Liver (tissue), 9 donors: ENCODE results near the gene CCDC178. TPM values are rescaled to one million over a fixed set of nuclear protein-coding genes. Genes with fewer than 3 reads are reported as not detected.

Experiments used
- DNase-seq: peaks from one replicate; pipeline ENCODE4 v3.0.0-alpha.2; 2017; ENCODE audit warnings: low spot score
- H3K27ac ChIP-seq, 2 donors: one replicate each; pipeline ENCODE4 v1.7.0; 2013; ENCODE audit warnings: inconsistent platforms in 2 of 2, low read length in 2 of 2, control low read depth in 1 of 2, low read depth in 1 of 2, mild to moderate bottlenecking in 1 of 2
- H3K27me3 ChIP-seq, 4 donors: one replicate each; pipeline versions ENCODE4 v1.6.1 to v1.7.0; 2013; ENCODE audit warnings: low read length in 3 of 4, inconsistent platforms in 1 of 4, mild to moderate bottlenecking in 1 of 4, moderate library complexity in 1 of 4; ENCODE audit not compliant: control insufficient read depth in 4 of 4, insufficient read depth in 4 of 4
- H3K36me3 ChIP-seq, 4 donors: one replicate each; pipeline versions ENCODE4 v1.6.1 to v1.7.0; 2013; ENCODE audit warnings: low read length in 3 of 4, mild to moderate bottlenecking in 3 of 4, low read depth in 1 of 4, moderate library complexity in 1 of 4; ENCODE audit not compliant: control insufficient read depth in 4 of 4, insufficient read depth in 3 of 4
- H3K4me1 ChIP-seq, 4 donors: one replicate each; pipeline versions ENCODE4 v1.6.1 to v1.7.0; 2013; ENCODE audit warnings: low read length in 3 of 4, mild to moderate bottlenecking in 3 of 4, moderate library complexity in 1 of 4; ENCODE audit not compliant: control insufficient read depth in 4 of 4, insufficient read depth in 4 of 4
- H3K4me3 ChIP-seq, 3 donors: one replicate each; pipeline versions ENCODE4 v1.6.1 to v1.7.0; 2013; ENCODE audit warnings: low read length in 3 of 3, control low read depth in 1 of 3, low read depth in 1 of 3, mild to moderate bottlenecking in 1 of 3
- H3K9ac ChIP-seq, 2 donors: one replicate each; pipeline ENCODE4 v1.7.0; 2013; ENCODE audit warnings: low read length in 2 of 2, mild to moderate bottlenecking in 2 of 2, moderate library complexity in 2 of 2, control low read depth in 1 of 2, low read depth in 1 of 2
- H3K9me3 ChIP-seq, 4 donors: one replicate each; pipeline versions ENCODE4 v1.6.1 to v1.7.0; 2013; ENCODE audit warnings: low read length in 3 of 4; ENCODE audit not compliant: control insufficient read depth in 4 of 4
- EGR1 ChIP-seq, 2 donors: IDR thresholded peaks; 2 replicates each; pipeline ENCODE4 v1.6.1; 2016 to 2018; ENCODE audit warnings: antibody characterized with exemption in 2 of 2, low read depth in 2 of 2
- FOXA2 ChIP-seq: IDR thresholded peaks from 2 replicates; pipeline ENCODE4 v1.6.1; 2016; ENCODE audit warnings: antibody characterized with exemption
- GABPA ChIP-seq, 2 donors: IDR thresholded peaks in 1 of 2; conservative IDR thresholded peaks in 1 of 2; 2 replicates each; pipeline ENCODE4 v1.6.1; 2016; ENCODE audit warnings: antibody characterized with exemption in 2 of 2, mild to moderate bottlenecking in 1 of 2, moderate library complexity in 1 of 2
- HNF4A ChIP-seq, 2 donors: conservative IDR thresholded peaks; 2 replicates each; pipeline ENCODE4 v1.6.1; 2016; ENCODE audit warnings: antibody characterized with exemption in 2 of 2, mild to moderate bottlenecking in 2 of 2
- HNF4G ChIP-seq: IDR thresholded peaks from 2 replicates; pipeline ENCODE4 v1.6.1; 2016; ENCODE audit warnings: antibody characterized with exemption
- JUND ChIP-seq, 2 donors: IDR thresholded peaks; 2 replicates each; pipeline ENCODE4 v1.6.1; 2016; ENCODE audit warnings: antibody characterized with exemption in 2 of 2
- MAX ChIP-seq: IDR thresholded peaks from 2 replicates; pipeline ENCODE4 v1.6.1; 2016; ENCODE audit warnings: antibody characterized with exemption
- NR2F2 ChIP-seq: IDR thresholded peaks from 2 replicates; pipeline ENCODE4 v1.6.1; 2016; ENCODE audit warnings: antibody characterized with exemption
- TAF1 ChIP-seq: conservative IDR thresholded peaks from 2 replicates; pipeline ENCODE4 v1.6.1; 2016; ENCODE audit warnings: antibody characterized with exemption, mild to moderate bottlenecking
- YY1 ChIP-seq: IDR thresholded peaks from 2 replicates; pipeline ENCODE4 v1.6.1; 2016; ENCODE audit warnings: antibody characterized with exemption, mild to moderate bottlenecking
- WGBS: extraction: QIAGEN DNeasy Blood & Tissue Kit; methylation state at CpG from one replicate; pipeline ENCODE4 v1.1.7; 2013; 5-methylcytosine and 5-hydroxymethylcytosine counted together
- polyA plus RNA-seq, 2 donors: library from polyadenylated mRNA; stranded (reverse) in 1 of 2; unstranded in 1 of 2; fragments of 200-250 nt in 1 of 2; fragments of >200 nt in 1 of 2; fragmentation: Nextera tagmentation in 1 of 2; extraction: Ambion mirVana in 1 of 2; gene quantifications; one replicate each; pipeline versions ENCODE4 v1.2.1 to v1.2.3, GENCODE V29; 2013 to 2015
- total RNA-seq, 2 donors: library from RNA; depleted of rRNA; stranded (reverse); fragments of >200 nt; gene quantifications; one replicate each; pipeline ENCODE4 v1.2.3, GENCODE V29; 2014
- TF ChIP-seq, protein P1 (sequence below): IDR thresholded peaks from 2 replicates; pipeline ENCODE4 v1.6.1; 2016; ENCODE audit warnings: antibody characterized with exemption, mild to moderate bottlenecking
- TF ChIP-seq, protein P2 (sequence below): fragments of 150-350 bp; IDR thresholded peaks from 2 replicates; pipeline ENCODE4 v1.5.1; 2017; ENCODE audit warnings: improper control_type of control experiment, low read depth, low read length; ENCODE audit not compliant: missing input control
- TF ChIP-seq, protein P3 (sequence below): IDR thresholded peaks from 2 replicates; pipeline ENCODE4 v1.6.1; 2016; ENCODE audit warnings: antibody characterized with exemption
- TF ChIP-seq, protein P4 (sequence below): IDR thresholded peaks from 2 replicates; pipeline ENCODE4 v1.6.1; 2016; ENCODE audit warnings: antibody characterized with exemption
- donor health status: healthy.
- donor health status: healthy.
- donor health status: healthy.
- donor health status: healthy.
- donor health status: healthy.

Gene CCDC178
- total and polyA plus RNA-seq, 4 donors: not detected

DNA sequence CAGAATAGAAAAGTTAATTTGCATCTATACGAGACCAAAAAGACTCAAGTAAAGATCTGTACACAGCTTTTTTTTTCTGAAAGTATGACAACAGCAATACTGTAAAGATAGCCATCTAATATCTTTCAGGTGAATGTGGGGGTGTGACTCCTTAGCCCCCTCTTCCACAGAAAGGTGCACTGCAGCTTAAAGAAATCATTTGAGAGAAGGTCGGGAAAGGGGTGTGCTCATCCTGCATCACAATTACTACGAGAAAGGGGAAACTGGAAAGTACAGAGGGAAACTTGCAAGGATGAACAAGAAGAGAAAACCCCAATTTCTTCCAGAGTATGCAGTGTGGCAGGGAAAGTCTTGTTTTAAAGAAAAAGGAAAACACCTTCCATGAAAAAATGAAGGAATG lies 255.6 kb downstream of the CCDC178 start:
- Histone ChIP-seq H3K4me3 (no peak overlapping the region), H3K27me3 (no peaks in the 10 kb centered on the region), H3K36me3 (no peaks in the 10 kb centered on the region), H3K27ac (no peak overlapping the region), H3K9me3 (no peaks in the 10 kb centered on the region), H3K4me1 (no peaks in the 10 kb centered on the region), H3K9ac (no peak overlapping the region)
- DNase-seq: no peak
- 60% methylated on average over 3 of the region's 3 CpGs for WGBS
- TF ChIP-seq EGR1 (IDR thresholded peaks at IDR 0.05; ENCODE audit: low read depth in 2 of 2) (no peak), HNF4G (no peak), TAF1 (no peak), NR2F2 (no peak), MAX (no peak), GABPA (IDR thresholded peaks at IDR 0.05 in 1 of 2, conservative IDR thresholded peaks at IDR 0.05 in 1 of 2) (no peak), JUND (IDR thresholded peaks at IDR 0.05) (no peak), FOXA2 (no peak), YY1 (no peak)
- TF ChIP-seq, protein P1, sequence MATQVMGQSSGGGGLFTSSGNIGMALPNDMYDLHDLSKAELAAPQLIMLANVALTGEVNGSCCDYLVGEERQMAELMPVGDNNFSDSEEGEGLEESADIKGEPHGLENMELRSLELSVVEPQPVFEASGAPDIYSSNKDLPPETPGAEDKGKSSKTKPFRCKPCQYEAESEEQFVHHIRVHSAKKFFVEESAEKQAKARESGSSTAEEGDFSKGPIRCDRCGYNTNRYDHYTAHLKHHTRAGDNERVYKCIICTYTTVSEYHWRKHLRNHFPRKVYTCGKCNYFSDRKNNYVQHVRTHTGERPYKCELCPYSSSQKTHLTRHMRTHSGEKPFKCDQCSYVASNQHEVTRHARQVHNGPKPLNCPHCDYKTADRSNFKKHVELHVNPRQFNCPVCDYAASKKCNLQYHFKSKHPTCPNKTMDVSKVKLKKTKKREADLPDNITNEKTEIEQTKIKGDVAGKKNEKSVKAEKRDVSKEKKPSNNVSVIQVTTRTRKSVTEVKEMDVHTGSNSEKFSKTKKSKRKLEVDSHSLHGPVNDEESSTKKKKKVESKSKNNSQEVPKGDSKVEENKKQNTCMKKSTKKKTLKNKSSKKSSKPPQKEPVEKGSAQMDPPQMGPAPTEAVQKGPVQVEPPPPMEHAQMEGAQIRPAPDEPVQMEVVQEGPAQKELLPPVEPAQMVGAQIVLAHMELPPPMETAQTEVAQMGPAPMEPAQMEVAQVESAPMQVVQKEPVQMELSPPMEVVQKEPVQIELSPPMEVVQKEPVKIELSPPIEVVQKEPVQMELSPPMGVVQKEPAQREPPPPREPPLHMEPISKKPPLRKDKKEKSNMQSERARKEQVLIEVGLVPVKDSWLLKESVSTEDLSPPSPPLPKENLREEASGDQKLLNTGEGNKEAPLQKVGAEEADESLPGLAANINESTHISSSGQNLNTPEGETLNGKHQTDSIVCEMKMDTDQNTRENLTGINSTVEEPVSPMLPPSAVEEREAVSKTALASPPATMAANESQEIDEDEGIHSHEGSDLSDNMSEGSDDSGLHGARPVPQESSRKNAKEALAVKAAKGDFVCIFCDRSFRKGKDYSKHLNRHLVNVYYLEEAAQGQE: no peak
- TF ChIP-seq, protein P2, sequence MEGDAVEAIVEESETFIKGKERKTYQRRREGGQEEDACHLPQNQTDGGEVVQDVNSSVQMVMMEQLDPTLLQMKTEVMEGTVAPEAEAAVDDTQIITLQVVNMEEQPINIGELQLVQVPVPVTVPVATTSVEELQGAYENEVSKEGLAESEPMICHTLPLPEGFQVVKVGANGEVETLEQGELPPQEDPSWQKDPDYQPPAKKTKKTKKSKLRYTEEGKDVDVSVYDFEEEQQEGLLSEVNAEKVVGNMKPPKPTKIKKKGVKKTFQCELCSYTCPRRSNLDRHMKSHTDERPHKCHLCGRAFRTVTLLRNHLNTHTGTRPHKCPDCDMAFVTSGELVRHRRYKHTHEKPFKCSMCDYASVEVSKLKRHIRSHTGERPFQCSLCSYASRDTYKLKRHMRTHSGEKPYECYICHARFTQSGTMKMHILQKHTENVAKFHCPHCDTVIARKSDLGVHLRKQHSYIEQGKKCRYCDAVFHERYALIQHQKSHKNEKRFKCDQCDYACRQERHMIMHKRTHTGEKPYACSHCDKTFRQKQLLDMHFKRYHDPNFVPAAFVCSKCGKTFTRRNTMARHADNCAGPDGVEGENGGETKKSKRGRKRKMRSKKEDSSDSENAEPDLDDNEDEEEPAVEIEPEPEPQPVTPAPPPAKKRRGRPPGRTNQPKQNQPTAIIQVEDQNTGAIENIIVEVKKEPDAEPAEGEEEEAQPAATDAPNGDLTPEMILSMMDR: no peak
- TF ChIP-seq, protein P3, sequence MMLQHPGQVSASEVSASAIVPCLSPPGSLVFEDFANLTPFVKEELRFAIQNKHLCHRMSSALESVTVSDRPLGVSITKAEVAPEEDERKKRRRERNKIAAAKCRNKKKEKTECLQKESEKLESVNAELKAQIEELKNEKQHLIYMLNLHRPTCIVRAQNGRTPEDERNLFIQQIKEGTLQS: no peak

- Histone ChIP-seq H3K4me3 (no peak overlapping the region), H3K36me3 (no peaks in the 10 kb centered on the region), H3K9me3 (no peaks in the 10 kb centered on the region), H3K9ac (no peak overlapping the region), H3K4me1 (no peaks in the 10 kb centered on the region), H3K27me3 (no peaks in the 10 kb centered on the region), H3K27ac (no peak overlapping the region)
- DNase-seq: no peak
- 41% methylated on average over 3 of the region's 3 CpGs for WGBS
- no peak for TF ChIP-seq HNF4A (conservative IDR thresholded peaks at IDR 0.05)
- no peak for TF ChIP-seq YY1
- no peak for TF ChIP-seq HNF4G
- TF ChIP-seq NR2F2: no peak
- no peak for TF ChIP-seq TAF1
Observed at GRCh38 chr18:33184175-33184574, 256.3 kb downstream of the CCDC178 start.

DNA sequence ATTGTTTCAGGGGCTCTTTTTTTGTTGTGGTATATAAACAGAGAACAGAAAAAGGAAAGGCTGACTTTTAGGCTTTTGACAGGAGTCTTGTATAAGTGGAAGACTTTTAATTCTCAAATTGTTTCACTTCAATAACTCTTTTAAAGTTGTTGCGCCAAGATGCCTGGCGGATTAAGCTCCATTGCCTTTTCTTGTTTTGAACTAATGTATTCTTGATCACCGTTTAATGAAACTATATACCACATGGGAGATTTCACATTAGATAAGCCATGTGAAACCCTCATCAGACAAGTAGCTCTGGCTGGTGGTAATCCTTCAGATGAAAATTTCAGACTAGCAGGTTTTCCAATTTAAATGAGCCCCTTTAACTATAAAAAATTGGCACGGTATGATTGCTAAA lies 257.4 kb downstream of the CCDC178 start:
- DNase-seq: no peak
- Histone ChIP-seq H3K4me3 (no peak overlapping the region), H3K27me3 (peaks cover 0 to 2% (median 0%) of the 10 kb centered on the region in 4 donors), H3K9ac (no peak overlapping the region), H3K4me1 (no peaks in the 10 kb centered on the region), H3K9me3 (no peaks in the 10 kb centered on the region), H3K27ac (no peak overlapping the region), H3K36me3 (no peaks in the 10 kb centered on the region)
- TF ChIP-seq, protein P4, sequence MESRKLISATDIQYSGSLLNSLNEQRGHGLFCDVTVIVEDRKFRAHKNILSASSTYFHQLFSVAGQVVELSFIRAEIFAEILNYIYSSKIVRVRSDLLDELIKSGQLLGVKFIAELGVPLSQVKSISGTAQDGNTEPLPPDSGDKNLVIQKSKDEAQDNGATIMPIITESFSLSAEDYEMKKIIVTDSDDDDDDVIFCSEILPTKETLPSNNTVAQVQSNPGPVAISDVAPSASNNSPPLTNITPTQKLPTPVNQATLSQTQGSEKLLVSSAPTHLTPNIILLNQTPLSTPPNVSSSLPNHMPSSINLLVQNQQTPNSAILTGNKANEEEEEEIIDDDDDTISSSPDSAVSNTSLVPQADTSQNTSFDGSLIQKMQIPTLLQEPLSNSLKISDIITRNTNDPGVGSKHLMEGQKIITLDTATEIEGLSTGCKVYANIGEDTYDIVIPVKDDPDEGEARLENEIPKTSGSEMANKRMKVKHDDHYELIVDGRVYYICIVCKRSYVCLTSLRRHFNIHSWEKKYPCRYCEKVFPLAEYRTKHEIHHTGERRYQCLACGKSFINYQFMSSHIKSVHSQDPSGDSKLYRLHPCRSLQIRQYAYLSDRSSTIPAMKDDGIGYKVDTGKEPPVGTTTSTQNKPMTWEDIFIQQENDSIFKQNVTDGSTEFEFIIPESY: no peak
- 84% methylated on average over 4 of the region's 4 CpGs for WGBS
